Glomerular visceral epithelial cell (primary cell): Measurements from ENCODE around the gene NAT10.

Experiments
- DNase-seq: peaks from one replicate; pipeline ENCODE4 v3.0.0-alpha.2; 2016; ENCODE audit errors: extremely low spot score

NAT10 gene

GRCh38 chr11:34188181-34188580 lies 82.8 kb downstream of the NAT10 start:
- no peak for DNase-seq

GRCh38 chr11:34189191-34189590 lies 83.8 kb downstream of the NAT10 start:
- DNase-seq: no peak

- DNase-seq: no peak
These were observed 85.0 kb downstream of the NAT10 start for GRCh38 chr11:34190192-34191139.

GRCh38 chr11:34191578-34191977 lies 86.1 kb downstream of the NAT10 start:
- DNase-seq: no peak

GRCh38 chr11:34192481-34193401 lies 87.3 kb downstream of the NAT10 start:
- peak; percentile 87 for DNase-seq

GRCh38 chr11:34194576-34195335 lies 89.3 kb downstream of the NAT10 start:
- no peak for DNase-seq
